ACHN (cell line): ENCODE data around the gene SORCS3.
A peak's percentile ranks its signal among the peaks of the same experiment; 100 is the strongest.

ENCODE experiments used
- DNase-seq: peaks from one replicate; pipeline ENCODE4 v3.0.0-alpha.2; 2015
- in situ Hi-C: cut with HindIII; loops from 2 replicates; pipeline ENCODE4 v1.10.0; 2017; ENCODE audit warnings: low sequenced_read_pairs, low pct_ligation_motif_present, low pct_unique_long_range_greater_than_20kb

SORCS3 gene

GRCh38 chr10:104924101-104924795 is 283.2 kb downstream of the SORCS3 start:
- in situ Hi-C loops = no loop called here
- DNase-seq = no peak

GRCh38 chr10:104925232-104925851 is 284.3 kb downstream of the SORCS3 start:
- in situ Hi-C loops = no loop called here

GRCh38 chr10:104928734-104929133 is 287.6 kb downstream of the SORCS3 start:
- DNase-seq = no peak
- in situ Hi-C loops = no loop called here

More at GRCh38 chr10:104925232-104925851, 284.3 kb downstream of the SORCS3 start:
- peak; percentile 69 for DNase-seq

- no peak for DNase-seq
- in situ Hi-C loops = no loop called here
Measured at GRCh38 chr10:104931612-104932134, 290.6 kb downstream of the SORCS3 start.

- no peak for DNase-seq
- in situ Hi-C loops = no loop called here
Measured at GRCh38 chr10:104935656-104936055, 294.6 kb downstream of the SORCS3 start.

GRCh38 chr10:104937567-104937966 is 296.5 kb downstream of the SORCS3 start:
- peak; percentile 98 for DNase-seq
- in situ Hi-C loops = no loop called here

GRCh38 chr10:104938031-104938430 is 296.9 kb downstream of the SORCS3 start:
- in situ Hi-C loops = no loop called here
- DNase-seq = peak; percentile 72

- no peak for DNase-seq
- in situ Hi-C loops = no loop called here
Measured at GRCh38 chr10:104941662-104942061, 300.6 kb downstream of the SORCS3 start.

GRCh38 chr10:104947314-104947713 is 306.2 kb downstream of the SORCS3 start:
- no peak for DNase-seq
- in situ Hi-C loops = no loop called here

- no peak for DNase-seq
- in situ Hi-C loops = no loop called here
Measured at GRCh38 chr10:104957178-104957841, 316.2 kb downstream of the SORCS3 start.

GRCh38 chr10:104966563-104967297 is 325.6 kb downstream of the SORCS3 start:
- in situ Hi-C loops = no loop called here
- DNase-seq = no peak

GRCh38 chr10:104980368-104980767 is 339.3 kb downstream of the SORCS3 start:
- in situ Hi-C loops = no loop called here
- no peak for DNase-seq

- in situ Hi-C loops = no loop called here
Measured at GRCh38 chr10:104981995-104982394, 340.9 kb downstream of the SORCS3 start.

GRCh38 chr10:104988686-104989085 is 347.6 kb downstream of the SORCS3 start:
- DNase-seq = no peak
- in situ Hi-C loops = no loop called here

More at GRCh38 chr10:104981995-104982394, 340.9 kb downstream of the SORCS3 start:
- DNase-seq = no peak

- no peak for DNase-seq
- in situ Hi-C loops = no loop called here
Measured at GRCh38 chr10:104989880-104990279, 348.8 kb downstream of the SORCS3 start.

GRCh38 chr10:104993085-104993484 is 352.0 kb downstream of the SORCS3 start:
- no peak for DNase-seq
- in situ Hi-C loops = no loop called here

- no peak for DNase-seq
- in situ Hi-C loops = no loop called here
Measured at GRCh38 chr10:105001269-105001668, 360.2 kb downstream of the SORCS3 start.

- no peak for DNase-seq
- in situ Hi-C loops = no loop called here
Measured at GRCh38 chr10:105010411-105011121, 369.5 kb downstream of the SORCS3 start.
